ENCODE measurements around the gene MYPOP. TPM values are rescaled to one million over a fixed set of nuclear protein-coding genes. Genes with fewer than 3 reads are reported as not detected.

Gene MYPOP
- total RNA-seq, 1 experiment from 2014 or later = 5.4 TPM

- Histone ChIP-seq H3K36me3 (ENCODE audit: low read depth, low read length) (no peaks in the 10 kb centered on the region), H3K9me2 (replicated peaks; ENCODE audit: low read length) (no peaks in the 10 kb centered on the region), H3F3A (ENCODE audit: low read length, unreplicated experiment) (no peaks in the 10 kb centered on the region), H3K9ac (ENCODE audit: low read length) (no peak overlapping the region), H3K4me2 (ENCODE audit: low read length) (no peak overlapping the region), H3K4me3 (ENCODE audit: low read length) (no peak overlapping the region), H3K27ac (ENCODE audit: low read length) (no peak overlapping the region), H3K79me2 (ENCODE audit: low read length) (no peaks in the 10 kb centered on the region), H4K20me1 (ENCODE audit: low read length) (no peaks in the 10 kb centered on the region), H2AFZ (ENCODE audit: low read length) (no peak overlapping the region), H3K27me3 (ENCODE audit: low read length) (no peaks in the 10 kb centered on the region), H3K4me1 (ENCODE audit: insufficient read depth, low read length) (peaks cover 5% of the 10 kb centered on the region; the same call in 1 of the 2 replicates), H3K9me3 (ENCODE audit: low read length) (no peaks in the 10 kb centered on the region)
- BruUV-seq (replicated peaks) = no TSS peak
- DNase-seq (no peak), ATAC-seq (no peak)
- intact Hi-C loops (cut with micrococcal nuclease) = no loop called here
- no peak for TF ChIP-seq EZH2phosphoT487 (IDR thresholded peaks at IDR 0.05; ENCODE audit: borderline replicate concordance, low read length)
- no peak for TF ChIP-seq CTCF (conservative IDR thresholded peaks at IDR 0.05; ENCODE audit: low read depth, low read length)
- no peak for TF ChIP-seq EZH2 (IDR thresholded peaks at IDR 0.05; ENCODE audit: low read length, unreplicated experiment)
- POLR2A ChIA-PET (ENCODE audit: unreplicated experiment) = no interaction called here
- CTCF ChIA-PET = no interaction called here
These were observed 27.8 kb downstream of the MYPOP start for GRCh38 chr19:45874620-45874966.

GRCh38 chr19:45873219-45873772, 29.1 kb downstream of the MYPOP start:
- no peaks in the 10 kb centered on the region for H4K20me1 ChIP-seq (ENCODE audit: low read length)
- no peak for DNase-seq
- no peaks in the 10 kb centered on the region for H3F3A ChIP-seq (ENCODE audit: low read length, unreplicated experiment)
- BruUV-seq (replicated peaks) = no TSS peak
- no peak overlapping the region for H3K9ac ChIP-seq (ENCODE audit: low read length)
- ChIA-PET CTCF (no interaction called here), POLR2A (ENCODE audit: unreplicated experiment) (no interaction called here)
- intact Hi-C loops (cut with micrococcal nuclease) = no loop called here
- no peaks in the 10 kb centered on the region for H3K36me3 ChIP-seq (ENCODE audit: low read depth, low read length)
- H3K79me2 ChIP-seq (ENCODE audit: low read length) = no peaks in the 10 kb centered on the region
- no peaks in the 10 kb centered on the region for H3K27me3 ChIP-seq (ENCODE audit: low read length)
- no peaks in the 10 kb centered on the region for H3K9me3 ChIP-seq (ENCODE audit: low read length)
- H3K27ac ChIP-seq (ENCODE audit: low read length) = no peak overlapping the region
- H3K4me1 ChIP-seq (ENCODE audit: insufficient read depth, low read length) = peaks cover under 1% of the 10 kb centered on the region; the same call in 1 of the 2 replicates
- TF ChIP-seq EZH2 (IDR thresholded peaks at IDR 0.05; ENCODE audit: low read length, unreplicated experiment) (no peak), CTCF (conservative IDR thresholded peaks at IDR 0.05; ENCODE audit: low read depth, low read length) (no peak), EZH2phosphoT487 (IDR thresholded peaks at IDR 0.05; ENCODE audit: borderline replicate concordance, low read length) (no peak)
- no peak overlapping the region for H3K4me3 ChIP-seq (ENCODE audit: low read length)
- H3K9me2 ChIP-seq (replicated peaks; ENCODE audit: low read length) = no peaks in the 10 kb centered on the region
- no peak overlapping the region for H3K4me2 ChIP-seq (ENCODE audit: low read length)
- H2AFZ ChIP-seq (ENCODE audit: low read length) = no peak overlapping the region
- no peak for ATAC-seq

- ChIA-PET CTCF (no interaction called here), POLR2A (ENCODE audit: unreplicated experiment) (no interaction called here)
- no peaks in the 10 kb centered on the region for H3K4me1 ChIP-seq (ENCODE audit: insufficient read depth, low read length)
- DNase-seq (no peak), ATAC-seq (no peak)
- no TSS peak for BruUV-seq (replicated peaks)
- intact Hi-C loops (cut with micrococcal nuclease) = no loop called here
- no peak overlapping the region for H3K9ac ChIP-seq (ENCODE audit: low read length)
- H2AFZ ChIP-seq (ENCODE audit: low read length) = no peak overlapping the region
- H3K4me3 ChIP-seq (ENCODE audit: low read length) = no peak overlapping the region
- H3K9me2 ChIP-seq (replicated peaks; ENCODE audit: low read length) = no peaks in the 10 kb centered on the region
- no peaks in the 10 kb centered on the region for H3K36me3 ChIP-seq (ENCODE audit: low read depth, low read length)
- H3K27ac ChIP-seq (ENCODE audit: low read length) = no peak overlapping the region
- no peaks in the 10 kb centered on the region for H3K9me3 ChIP-seq (ENCODE audit: low read length)
- no peaks in the 10 kb centered on the region for H3K79me2 ChIP-seq (ENCODE audit: low read length)
- H4K20me1 ChIP-seq (ENCODE audit: low read length) = no peaks in the 10 kb centered on the region
- no peak overlapping the region for H3K4me2 ChIP-seq (ENCODE audit: low read length)
- no peak for TF ChIP-seq EZH2phosphoT487 (IDR thresholded peaks at IDR 0.05; ENCODE audit: borderline replicate concordance, low read length)
- TF ChIP-seq CTCF (conservative IDR thresholded peaks at IDR 0.05; ENCODE audit: low read depth, low read length) = no peak
- no peak for TF ChIP-seq EZH2 (IDR thresholded peaks at IDR 0.05; ENCODE audit: low read length, unreplicated experiment)
- no peaks in the 10 kb centered on the region for H3K27me3 ChIP-seq (ENCODE audit: low read length)
- H3F3A ChIP-seq (ENCODE audit: low read length, unreplicated experiment) = no peaks in the 10 kb centered on the region
These were observed 30.1 kb downstream of the MYPOP start for GRCh38 chr19:45872095-45872919.
